Ecto neural progenitor cell (in vitro differentiated cells): ENCODE data around the gene KRT222.

ENCODE experiments used
- DNase-seq: peaks from one replicate; pipeline ENCODE4 v3.0.0-alpha.2; 2018; ENCODE audit warnings: low spot score

The KRT222 gene

GRCh38 chr17:40658396-40658795 is 6.6 kb downstream of the KRT222 start:
- no peak for DNase-seq

DNA sequence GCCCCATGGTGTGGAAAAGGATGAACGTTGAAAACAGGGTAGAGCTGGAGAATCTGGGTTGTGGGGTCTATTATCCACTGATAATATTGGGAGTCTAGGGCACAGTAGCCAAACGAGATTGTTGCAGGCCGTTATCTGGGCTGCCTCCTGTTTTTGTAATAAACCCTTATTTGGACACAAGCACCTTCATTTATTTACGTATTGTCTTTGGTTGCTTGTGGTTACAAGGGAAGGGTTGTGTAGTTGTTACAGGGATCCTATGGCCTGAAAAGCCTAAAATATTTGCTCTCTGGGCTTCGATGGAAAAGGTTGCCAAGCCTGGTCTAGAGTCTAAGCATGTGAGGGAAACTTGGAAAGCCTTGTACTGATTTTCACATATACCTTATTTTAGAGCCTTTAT is 13.0 kb downstream of the KRT222 start:
- DNase-seq: no peak

DNA sequence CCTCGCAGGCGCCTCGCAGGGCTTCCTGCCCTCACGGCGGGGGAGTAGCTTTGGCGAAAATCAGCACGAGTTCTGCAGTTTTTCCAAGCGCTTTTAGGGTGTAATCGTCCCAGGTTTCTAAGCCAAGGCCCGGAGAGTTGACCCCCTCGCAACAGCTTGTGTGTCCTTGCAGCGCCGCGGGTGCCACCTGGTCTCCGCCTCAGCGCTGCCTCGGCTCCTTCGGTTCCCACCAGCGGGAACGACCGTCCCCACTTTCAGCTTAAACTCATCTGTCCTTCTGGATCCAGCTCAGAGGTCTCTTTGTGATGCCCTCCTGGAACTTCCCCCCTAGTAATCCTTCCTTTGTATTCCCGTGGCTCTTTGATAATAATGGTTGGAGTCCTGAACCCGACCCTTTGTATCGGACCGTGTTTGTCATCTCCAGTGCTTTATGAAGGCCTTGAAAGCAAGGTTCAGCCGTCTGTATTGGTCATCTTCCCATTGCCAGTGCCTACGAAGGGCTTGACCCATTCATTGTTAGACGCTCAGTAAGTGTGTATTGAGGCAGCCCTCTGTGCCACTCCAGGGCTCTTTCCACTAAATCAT is 16.5 kb downstream of the KRT222 start:
- DNase-seq: peak; percentile 88

DNA sequence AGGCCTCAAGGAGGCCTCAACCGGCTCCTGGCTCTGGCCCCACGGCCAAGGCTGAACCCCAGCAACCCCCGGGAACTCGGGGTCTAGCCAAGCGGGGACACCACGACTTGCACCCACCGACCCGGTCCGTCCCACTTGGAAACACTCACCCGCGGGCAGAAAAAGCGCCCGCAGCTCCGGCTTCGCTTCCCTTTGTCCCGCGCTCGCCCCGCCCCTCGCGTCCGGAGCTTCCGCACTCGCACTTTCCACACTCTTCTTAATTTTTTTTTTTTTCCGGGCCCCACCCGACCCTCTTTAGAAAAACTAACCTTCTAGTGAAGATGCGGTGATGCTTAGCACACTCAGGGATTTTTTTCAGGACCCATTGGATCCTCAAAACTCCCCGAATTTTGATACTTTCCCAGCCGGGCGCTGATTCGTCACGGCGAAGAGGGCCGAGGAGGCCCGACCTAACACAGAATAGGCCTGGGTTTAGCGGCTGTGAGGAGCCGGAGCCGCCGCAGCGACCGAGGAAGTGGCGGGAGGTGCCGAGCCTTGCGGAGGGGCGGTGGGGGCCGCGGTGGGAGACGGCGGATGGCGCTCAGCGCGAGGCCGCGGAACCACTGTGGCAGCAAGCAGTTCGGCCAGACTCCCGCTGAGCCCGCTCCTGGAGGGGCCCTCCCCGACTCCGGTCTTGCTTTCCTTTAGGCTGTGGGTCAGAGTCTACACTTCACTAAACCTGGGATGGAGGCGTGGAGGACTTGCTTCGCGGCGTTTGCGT is 17.2 kb downstream of the KRT222 start, which contains the start of gene SMARCE1:
TSS of gene SMARCE1 (minus strand) at position 195 of the 760 bp plus-strand sequence. CDS start 2,016 bp downstream, outside the sequence.
- peak; percentile 84 for DNase-seq

DNA sequence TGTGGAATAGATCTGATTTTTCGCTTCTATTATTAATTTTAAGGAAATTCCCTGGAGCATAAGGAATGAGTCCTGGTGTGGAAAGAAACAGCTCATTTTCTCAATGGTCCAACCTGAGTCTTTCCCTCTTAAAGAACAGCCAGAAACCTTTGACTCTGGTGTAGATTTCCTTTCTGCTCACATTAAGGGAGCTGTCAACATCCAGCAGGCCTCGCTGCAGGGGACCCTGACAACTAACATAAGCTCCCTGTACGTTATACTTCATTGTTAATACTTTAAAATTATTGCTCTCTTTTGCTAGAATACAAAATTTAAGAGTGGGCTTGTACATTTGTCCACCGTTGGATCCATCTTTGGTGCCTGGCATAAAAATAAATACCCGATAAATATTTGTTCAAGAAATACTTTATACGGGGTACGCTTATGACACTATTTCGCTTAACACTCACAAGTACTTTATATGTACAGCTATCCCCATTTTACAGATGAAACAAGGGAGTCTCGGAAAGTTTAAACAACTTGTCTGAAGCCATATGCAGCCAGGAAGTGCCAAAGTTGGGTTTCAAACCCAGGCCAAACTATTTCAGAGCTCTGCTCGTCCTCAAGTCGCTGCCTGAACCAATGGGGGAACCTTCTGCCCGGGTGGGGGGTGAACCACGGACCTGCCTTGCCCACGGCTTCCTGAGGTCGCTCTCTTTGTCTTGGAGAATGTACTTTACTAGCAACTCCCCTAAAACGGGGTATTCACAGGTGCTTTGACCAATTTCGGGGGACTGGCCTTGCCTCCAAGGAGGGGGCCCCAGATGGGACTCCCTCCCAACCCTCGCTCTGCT is 18.0 kb downstream of the KRT222 start:
- DNase-seq: no peak

DNA sequence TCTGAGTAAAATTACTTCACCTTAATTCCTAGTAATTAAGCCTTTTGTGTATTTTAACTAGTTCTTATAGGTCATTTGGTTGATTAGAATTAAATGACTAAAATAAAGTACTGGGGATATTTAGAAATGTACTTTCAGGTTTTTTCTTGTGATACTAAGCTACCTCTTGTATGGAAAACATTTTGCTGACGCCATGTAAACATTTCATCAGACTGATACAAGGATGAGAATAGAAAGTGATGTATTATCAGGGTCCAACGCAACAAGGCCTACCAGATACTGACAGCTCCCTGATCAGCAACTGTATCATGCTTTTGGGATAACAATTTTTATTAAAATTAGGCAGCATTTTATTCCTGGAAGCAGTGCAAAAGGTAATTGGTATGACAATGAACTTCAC is 19.0 kb downstream of the KRT222 start:
- no peak for DNase-seq

DNA sequence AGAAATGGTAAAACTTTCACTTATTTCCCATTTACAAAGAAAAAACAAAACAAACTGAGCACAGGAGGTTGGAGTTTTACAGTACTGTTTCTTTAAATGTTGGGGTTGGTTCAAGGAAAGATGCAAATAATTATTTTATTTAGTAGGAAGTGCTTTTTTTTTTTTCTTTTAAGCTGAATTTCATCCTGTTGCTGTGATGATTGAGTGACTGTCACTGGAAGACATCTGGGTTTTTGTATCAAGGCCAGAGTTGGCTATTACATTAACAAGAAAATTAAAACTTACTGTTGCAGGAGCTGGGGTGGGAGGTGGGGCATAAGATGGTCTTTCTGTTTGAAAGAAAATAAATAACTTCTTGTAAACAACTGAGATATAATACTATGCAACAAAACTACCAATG is 19.7 kb downstream of the KRT222 start:
- DNase-seq: no peak

GRCh38 chr17:40637931-40638330 is 27.0 kb downstream of the KRT222 start:
- no peak for DNase-seq

DNA sequence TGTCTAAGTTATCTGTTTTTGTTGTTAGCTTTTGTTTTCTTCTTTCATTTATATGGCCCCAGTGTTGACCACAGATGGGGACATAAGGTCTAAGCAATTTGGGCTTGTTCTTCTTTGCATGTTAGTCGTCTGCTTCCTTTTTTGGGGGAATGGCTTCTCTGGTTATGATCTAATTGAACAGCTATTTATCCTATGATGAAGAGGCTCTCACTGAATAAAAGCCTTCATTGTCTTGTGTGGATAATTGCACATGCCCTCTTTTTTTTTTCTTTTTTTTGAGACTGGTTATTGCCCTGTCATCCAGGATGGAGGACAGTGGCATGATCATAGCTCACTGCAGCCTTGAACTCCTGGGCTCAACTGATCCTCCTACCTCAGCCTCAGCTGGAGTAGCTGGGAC is 31.1 kb downstream of the KRT222 start:
- no peak for DNase-seq

DNA sequence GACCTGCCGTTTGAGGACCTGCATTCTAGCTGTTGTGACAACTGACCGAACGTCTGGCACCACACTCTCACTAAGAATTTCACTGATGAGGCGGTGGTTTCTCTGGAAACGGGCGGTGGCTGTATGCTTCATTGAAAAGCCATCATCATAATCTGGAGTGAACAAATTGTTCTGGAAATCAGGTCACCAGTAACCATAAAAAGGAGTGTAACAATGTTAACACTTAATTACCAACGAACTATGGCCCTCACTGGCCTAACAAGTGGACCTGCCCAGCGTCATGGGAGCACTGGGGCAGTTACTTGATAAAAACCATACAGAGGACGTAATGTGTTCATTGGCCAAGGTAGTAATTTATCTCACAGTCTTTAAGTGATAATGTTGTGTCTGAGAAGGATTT is 32.8 kb downstream of the KRT222 start:
- no peak for DNase-seq

DNA sequence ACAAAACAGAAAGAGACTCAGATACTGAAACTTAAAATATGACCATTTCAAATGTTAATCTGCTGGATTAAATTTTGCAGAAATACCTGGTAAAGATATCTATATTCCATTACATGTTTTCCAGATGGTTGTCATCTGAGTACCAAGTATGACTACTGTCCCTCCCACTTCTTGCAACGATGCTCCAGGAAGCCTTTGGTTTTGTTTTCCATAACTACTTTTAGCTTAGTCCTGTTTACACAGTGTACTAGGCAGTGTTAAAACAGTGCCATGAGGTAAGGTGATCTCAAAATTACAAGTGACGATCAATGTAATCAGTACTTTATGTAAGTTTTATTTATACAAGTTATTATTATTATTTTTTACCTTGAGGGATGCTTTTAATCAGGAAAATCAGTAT is 35.1 kb downstream of the KRT222 start:
- DNase-seq: no peak

- no peak for DNase-seq
Observed at GRCh38 chr17:40625311-40625710, 39.7 kb downstream of the KRT222 start.

GRCh38 chr17:40623419-40624210 is 41.4 kb downstream of the KRT222 start:
- no peak for DNase-seq

DNA sequence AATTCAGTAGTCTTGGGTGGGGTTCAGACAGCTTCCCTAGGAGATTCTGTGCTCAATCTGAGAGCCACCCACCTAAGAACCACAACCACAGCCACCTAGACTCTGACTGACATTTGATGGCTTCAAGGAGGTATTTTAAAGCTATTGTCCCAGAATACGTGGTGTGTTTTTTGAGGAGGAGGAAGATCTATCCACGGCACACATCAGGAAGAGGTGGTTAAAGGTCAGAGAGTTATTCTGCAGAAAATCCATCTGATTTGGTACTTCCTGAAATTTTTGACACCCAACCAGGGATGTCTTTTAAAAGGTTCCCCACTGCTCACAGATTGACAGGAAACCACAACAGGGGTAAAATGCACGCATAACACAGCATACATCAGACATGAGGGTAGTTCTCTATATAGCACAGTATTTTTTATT is 42.5 kb downstream of the KRT222 start:
- no peak for DNase-seq

DNA sequence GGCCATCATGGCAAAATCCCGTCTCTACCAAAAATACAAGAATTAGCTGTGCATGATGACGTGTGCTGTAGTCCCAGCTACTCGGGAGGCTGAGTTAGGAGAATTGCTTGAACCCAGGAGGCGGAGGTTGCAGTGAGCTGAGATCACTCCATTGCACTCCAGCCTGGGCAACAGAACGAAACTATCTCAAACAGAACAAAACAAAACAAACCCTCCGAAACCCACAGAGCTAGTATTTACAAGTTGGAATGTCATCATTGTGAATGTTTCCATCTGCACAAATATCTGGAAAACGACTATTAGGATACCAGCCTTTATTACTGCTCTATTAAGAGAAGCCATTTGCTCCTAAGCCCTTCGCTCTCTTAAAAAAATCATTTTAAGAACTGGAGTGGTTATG is 43.4 kb downstream of the KRT222 start:
- no peak for DNase-seq

DNA sequence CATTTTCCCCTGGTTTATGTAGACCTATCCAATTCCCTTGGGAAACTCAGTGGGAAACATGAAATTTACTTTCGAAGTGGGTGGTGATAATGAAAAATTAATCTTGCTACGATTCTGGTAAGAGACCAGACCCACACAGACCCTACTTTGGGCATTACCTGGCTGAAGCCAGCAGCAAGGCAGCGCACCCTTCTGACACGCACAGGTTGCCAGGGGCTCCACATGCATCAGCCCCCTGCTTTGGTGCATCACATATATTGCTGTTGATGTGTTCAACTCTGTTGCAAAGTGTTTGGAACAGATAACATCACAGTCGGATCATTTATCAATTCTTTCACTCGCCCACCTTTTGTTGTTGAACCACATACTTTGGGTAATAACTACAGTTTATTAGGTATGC is 44.0 kb downstream of the KRT222 start:
- no peak for DNase-seq

GRCh38 chr17:40618754-40619625 is 46.0 kb downstream of the KRT222 start:
- DNase-seq: no peak

GRCh38 chr17:40617678-40618240 is 47.2 kb downstream of the KRT222 start:
- no peak for DNase-seq

DNA sequence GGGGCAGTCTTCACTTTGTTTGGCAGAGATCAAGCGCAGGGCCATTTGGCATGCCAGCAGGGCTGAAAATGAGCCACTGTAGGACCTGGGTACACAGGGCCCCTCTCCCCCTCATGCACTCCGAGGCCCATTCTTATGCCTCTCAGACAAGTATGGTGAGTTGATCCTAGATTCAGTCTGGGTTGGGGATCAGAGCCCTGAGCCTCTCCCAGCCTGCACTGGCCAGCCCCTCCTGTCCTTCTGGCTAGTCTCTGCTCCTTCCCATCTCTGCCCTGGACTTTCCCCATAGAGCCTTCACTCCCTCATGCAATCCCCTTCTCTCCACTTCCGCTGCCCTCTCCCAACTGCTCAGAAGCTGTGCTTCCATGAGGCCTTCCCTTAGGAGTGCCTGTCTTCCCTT is 48.4 kb downstream of the KRT222 start:
- DNase-seq: no peak

DNA sequence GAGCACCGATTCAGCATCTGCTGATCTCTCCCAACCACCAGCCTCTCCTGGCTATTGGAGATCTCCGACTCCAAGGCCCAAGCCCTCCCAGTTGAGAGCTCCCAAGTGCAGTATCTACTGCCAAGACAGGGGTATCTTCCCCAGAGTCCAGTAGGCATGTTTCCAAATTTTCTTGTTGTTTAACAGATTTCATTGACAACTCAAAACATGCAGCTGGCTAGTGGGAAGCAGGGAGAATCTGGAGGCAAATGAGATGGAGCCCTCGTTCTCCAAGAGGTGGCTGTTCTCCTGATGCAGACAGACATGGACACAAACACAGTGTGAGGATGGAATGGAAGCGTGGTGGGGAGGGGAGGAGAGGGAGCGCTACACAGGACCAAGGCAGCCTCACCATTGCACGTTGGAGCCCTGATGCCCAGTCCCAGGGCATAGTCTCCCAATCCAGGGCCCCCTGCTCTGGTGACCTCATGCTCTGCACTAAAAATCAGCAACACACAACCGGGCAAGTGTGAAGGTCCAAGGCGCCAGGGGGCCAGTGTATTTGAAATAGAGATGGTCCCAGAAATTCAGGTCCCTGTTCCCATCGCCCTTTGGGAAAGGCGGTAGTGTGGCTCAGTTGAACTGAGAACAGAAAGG is 49.0 kb downstream of the KRT222 start:
- DNase-seq: no peak
